Uterus (tissue), 4 donors: ENCODE measurements around the gene SLC8A2. TPM values are rescaled to one million over a fixed set of nuclear protein-coding genes. Genes with fewer than 3 reads are reported as not detected.

ENCODE experiments used
- DNase-seq, 2 donors: peaks; one replicate each; pipeline ENCODE4 v3.0.0-alpha.2; 2019 to 2020
- H3K27ac ChIP-seq, 2 donors: fragments of 200-600 bp; sonication (generic); 1 replicate in 1 of 2; 2 replicates in 1 of 2; pipeline ENCODE4 v1.5.1; 2016 to 2018
- H3K27me3 ChIP-seq, 2 donors: fragments of 200-600 bp; sonication (generic); one replicate each; pipeline ENCODE4 v1.5.1; 2018 to 2019; ENCODE audit warnings: control low read depth in 1 of 2
- H3K36me3 ChIP-seq, 2 donors: fragments of 200-600 bp; sonication (generic); one replicate each; pipeline ENCODE4 v1.5.1; 2019; ENCODE audit warnings: control low read depth in 1 of 2
- H3K4me1 ChIP-seq, 2 donors: fragments of 200-600 bp; sonication (generic); one replicate each; pipeline ENCODE4 v1.5.1; 2018 to 2019; ENCODE audit warnings: control low read depth in 1 of 2
- H3K4me3 ChIP-seq, 2 donors: fragments of 200-600 bp; sonication (generic); 1 replicate in 1 of 2; 2 replicates in 1 of 2; pipeline ENCODE4 v1.5.1; 2018 to 2019; ENCODE audit warnings: mild to moderate bottlenecking in 1 of 2
- H3K9me3 ChIP-seq, 2 donors: fragments of 200-600 bp; sonication (generic); one replicate each; pipeline ENCODE4 v1.5.1; 2019; ENCODE audit warnings: control low read depth in 1 of 2
- POLR2A ChIP-seq, 2 donors: fragments of 450-650 bp; IDR thresholded peaks; one replicate each; pipeline ENCODE4 v1.6.1; 2016; ENCODE audit warnings: antibody characterized with exemption in 2 of 2, mild to moderate bottlenecking in 1 of 2, moderate library complexity in 1 of 2
- intact Hi-C: fragments of 100-400 bp; cut with DNase I; formaldehyde crosslinking; loops from one replicate; pipeline ENCODE4 v1.15.1; 2023; ENCODE audit warnings: low total_unique reads
- total RNA-seq, 4 donors: library from RNA; depleted of rRNA in 3 of 4; stranded (reverse); fragments of >200 nt in 3 of 4; gene quantifications; one replicate each; pipeline versions ENCODE4 v1.1.0 to v1.2.4, GENCODE V29; 2014 to 2023
- TF ChIP-seq, protein P1 (sequence below), 4 experiments: fragments of 200-600 bp in 2 of 4; fragments of 450-650 bp in 2 of 4; sonication (generic) in 2 of 4; IDR thresholded peaks; one replicate each; pipeline ENCODE4 v1.5.1; 2016 to 2019; ENCODE audit warnings: antibody characterized with exemption in 4 of 4, mild to moderate bottlenecking in 2 of 4, moderate library complexity in 1 of 4
- donor health status: DM: yes; HTN: yes; CAD: no.

Gene SLC8A2
- total RNA-seq, 4 donors from 2014 or later = 3.4 to 17.8 (median 11.0) TPM

DNA sequence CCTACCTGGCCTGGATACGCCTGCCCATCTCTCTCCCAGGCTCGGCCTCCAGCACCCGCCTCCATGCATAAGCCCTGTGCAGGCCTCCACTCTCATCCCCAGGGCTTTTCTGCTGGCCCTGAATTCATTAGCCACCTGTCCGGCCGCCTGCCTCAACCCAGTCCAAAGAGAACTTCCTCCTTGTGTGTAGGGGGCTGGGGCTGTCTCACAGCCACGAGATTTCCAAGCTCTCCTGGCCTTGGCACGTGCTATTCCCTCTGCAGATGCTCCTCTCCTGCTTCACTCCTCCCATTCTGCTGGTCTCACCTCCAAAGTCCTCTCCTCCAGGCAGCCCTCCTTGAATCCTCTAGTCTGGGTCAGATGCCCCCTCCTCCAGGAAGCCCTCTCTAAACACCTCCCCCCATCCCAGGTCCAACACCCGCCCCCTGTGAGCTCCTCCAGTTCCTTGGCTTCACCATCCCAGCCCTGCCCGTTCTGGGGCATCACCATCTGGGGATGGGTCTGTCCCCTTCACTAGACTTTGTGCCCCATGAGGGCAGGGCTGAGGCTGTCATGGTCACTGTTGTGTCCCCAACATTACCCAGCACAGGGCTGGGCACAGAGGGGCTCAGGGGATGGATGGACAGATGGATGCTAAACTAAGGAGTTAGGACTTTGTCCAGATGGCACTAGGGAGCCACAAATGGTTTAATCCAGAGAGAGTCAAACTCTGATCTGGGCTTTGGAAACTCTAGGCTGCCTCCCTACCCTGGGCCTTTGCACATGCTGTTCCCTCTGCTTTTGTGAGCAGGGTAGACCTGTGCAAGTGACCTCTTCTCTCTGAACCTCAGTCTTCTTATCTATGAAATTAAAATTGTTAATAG is 67.1 kb downstream of the SLC8A2 start:
- TF ChIP-seq, protein P1, sequence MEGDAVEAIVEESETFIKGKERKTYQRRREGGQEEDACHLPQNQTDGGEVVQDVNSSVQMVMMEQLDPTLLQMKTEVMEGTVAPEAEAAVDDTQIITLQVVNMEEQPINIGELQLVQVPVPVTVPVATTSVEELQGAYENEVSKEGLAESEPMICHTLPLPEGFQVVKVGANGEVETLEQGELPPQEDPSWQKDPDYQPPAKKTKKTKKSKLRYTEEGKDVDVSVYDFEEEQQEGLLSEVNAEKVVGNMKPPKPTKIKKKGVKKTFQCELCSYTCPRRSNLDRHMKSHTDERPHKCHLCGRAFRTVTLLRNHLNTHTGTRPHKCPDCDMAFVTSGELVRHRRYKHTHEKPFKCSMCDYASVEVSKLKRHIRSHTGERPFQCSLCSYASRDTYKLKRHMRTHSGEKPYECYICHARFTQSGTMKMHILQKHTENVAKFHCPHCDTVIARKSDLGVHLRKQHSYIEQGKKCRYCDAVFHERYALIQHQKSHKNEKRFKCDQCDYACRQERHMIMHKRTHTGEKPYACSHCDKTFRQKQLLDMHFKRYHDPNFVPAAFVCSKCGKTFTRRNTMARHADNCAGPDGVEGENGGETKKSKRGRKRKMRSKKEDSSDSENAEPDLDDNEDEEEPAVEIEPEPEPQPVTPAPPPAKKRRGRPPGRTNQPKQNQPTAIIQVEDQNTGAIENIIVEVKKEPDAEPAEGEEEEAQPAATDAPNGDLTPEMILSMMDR (IDR thresholded peaks at IDR 0.05) = no peak
- TF ChIP-seq POLR2A (IDR thresholded peaks at IDR 0.05) = no peak
- H3K4me3 ChIP-seq = no peak overlapping the region
- no peaks in the 10 kb centered on the region for H3K36me3 ChIP-seq
- H3K27ac ChIP-seq = no peak overlapping the region
- intact Hi-C loops = no loop called here
- no peaks in the 10 kb centered on the region for H3K4me1 ChIP-seq
- no peaks in the 10 kb centered on the region for H3K27me3 ChIP-seq
- DNase-seq = no peak
- no peaks in the 10 kb centered on the region for H3K9me3 ChIP-seq

DNA sequence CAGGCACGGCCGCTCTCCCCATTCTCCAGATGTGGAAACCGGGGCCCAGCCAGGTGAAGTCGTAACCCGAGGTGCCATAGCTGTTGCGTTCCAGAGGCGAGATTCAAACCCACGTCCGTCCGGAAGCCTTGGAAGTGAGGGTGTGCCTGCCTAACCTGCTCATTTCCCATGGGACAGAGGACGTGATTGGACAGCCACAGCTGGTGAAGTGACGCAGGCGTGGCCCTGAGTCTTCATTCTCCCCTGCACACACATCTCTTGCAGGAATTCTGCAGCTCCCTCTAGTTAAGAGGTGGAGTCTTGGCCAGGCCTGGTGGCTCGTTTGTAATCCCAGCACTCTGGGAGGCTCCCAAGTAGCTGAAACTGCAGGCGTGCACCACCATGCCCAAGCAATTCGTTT is 69.2 kb downstream of the SLC8A2 start:
- Histone ChIP-seq H3K27ac (no peak overlapping the region), H3K27me3 (no peaks in the 10 kb centered on the region), H3K4me3 (no peak overlapping the region), H3K9me3 (no peaks in the 10 kb centered on the region), H3K36me3 (no peaks in the 10 kb centered on the region), H3K4me1 (no peaks in the 10 kb centered on the region)
- no peak for TF ChIP-seq POLR2A (IDR thresholded peaks at IDR 0.05)
- TF ChIP-seq, protein P1 (IDR thresholded peaks at IDR 0.05) = no peak
- intact Hi-C loops = no loop called here
- no peak for DNase-seq

DNA sequence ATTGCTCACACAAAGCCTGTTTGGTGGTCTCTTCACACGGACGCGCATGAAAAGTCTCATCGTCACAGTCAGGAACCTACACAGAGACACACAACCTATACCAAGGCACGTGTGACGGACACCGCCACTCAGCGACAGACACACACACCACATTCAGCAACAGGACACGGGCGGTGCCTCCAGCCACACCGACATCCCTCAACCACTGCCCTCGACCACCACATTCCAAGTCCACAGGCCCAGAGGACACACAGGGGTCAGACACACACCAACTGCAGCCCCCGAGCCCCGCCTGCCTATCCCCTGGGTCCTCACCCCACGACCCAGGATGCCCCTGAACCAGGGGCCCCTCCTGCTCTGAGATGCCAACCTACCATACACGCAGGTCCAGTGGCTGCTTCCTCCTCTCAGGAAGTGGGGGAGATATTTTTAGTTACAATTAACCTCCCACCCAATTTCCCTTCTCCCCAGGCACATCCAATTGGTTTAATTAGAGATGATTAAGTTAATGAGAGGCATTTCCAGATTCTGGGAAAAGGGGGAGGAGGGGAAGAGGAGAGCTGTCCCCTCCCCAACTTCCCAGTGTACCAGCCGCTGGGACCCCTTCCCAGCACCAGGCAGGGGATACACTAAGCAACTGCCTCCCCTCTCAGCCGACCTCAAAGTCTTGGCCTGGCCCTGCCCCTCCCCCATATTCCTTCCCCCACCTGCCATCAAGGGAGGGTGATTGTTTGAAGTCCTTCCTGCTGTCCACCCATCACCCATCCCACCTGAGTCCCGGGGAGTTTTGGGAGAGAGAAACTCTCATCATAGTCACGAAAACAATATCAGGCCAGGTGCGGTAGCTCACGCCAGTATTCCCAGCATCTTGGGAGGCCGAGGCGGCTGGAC is 72.7 kb downstream of the SLC8A2 start:
- H3K4me1 ChIP-seq = no peaks in the 10 kb centered on the region
- no peak for DNase-seq
- H3K36me3 ChIP-seq = no peaks in the 10 kb centered on the region
- H3K9me3 ChIP-seq = no peaks in the 10 kb centered on the region
- no peak for TF ChIP-seq POLR2A (IDR thresholded peaks at IDR 0.05)
- TF ChIP-seq, protein P1 (IDR thresholded peaks at IDR 0.05) = no peak
- no peak overlapping the region for H3K4me3 ChIP-seq
- no peak overlapping the region for H3K27ac ChIP-seq
- H3K27me3 ChIP-seq = no peaks in the 10 kb centered on the region
- intact Hi-C loops = no loop called here

DNA sequence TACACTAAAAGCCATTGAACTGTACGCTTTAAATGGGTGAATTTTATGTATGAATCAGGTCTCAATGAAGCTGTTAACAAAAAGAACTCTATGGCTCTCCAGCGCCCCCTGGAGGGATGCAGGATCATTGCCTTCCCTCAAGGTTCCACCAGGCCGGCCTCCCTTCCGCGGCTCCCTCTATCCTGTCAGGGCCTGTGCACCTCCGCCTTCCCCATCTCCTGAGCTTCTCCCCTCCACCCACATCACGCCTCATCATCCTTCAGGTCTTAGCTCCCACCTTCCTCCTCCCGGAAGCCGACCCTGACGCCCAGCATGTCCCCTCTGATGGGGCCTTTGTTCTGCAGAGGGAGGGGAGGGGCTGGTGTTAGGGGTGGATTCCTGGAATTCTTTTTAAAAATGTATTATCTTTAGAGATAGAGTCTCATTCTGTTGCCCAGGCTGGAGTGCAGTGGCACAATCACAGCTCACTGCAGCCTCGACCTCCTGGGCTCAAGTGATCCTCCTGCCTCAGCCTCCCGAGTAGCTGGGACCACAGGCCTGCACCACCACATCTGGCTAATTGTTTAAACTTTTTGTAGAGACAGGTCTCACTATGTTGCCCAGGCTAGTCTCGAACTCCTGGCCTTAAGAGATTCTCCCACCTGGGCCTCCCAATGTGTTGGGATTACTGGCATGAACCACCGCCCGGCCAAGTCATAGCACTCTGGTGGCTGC is 80.0 kb downstream of the SLC8A2 start:
- Histone ChIP-seq H3K36me3 (no peaks in the 10 kb centered on the region), H3K27me3 (no peaks in the 10 kb centered on the region), H3K9me3 (no peaks in the 10 kb centered on the region), H3K4me1 (no peaks in the 10 kb centered on the region), H3K27ac (no peak overlapping the region), H3K4me3 (no peak overlapping the region)
- intact Hi-C loops = no loop called here
- peak; percentile 58 for DNase-seq
- TF ChIP-seq, protein P1 (IDR thresholded peaks at IDR 0.05) = peak; percentile 58 to 79 (median 66)
- TF ChIP-seq POLR2A (IDR thresholded peaks at IDR 0.05) = no peak
